ENCODE results near the gene CYP2E1.
"Not testable (repeated sequence)": the region's sequence is repeated elsewhere in the genome, so short reads cannot be mapped to it uniquely, and the experiment has no call there.

DNA sequence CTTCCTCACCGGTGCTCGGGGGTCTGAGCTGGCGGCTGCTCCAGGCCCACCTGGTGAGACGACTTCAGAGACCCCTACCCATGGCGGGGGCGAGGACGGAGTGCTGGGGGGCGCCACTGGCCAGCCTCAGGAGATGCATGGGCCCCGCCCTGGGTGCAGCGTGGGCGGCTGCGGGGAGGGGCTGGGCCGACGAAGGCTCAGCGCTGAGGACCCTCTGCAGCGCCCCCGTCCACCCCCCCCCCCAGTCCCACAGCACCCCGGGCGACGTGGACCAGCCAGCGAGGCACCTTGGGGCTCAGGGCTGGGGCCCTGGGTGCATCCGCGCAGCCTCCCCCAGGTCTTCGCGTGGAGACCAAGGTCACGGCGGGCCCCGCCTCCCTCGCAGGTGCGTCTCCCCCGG, 49.9 kb downstream of the CYP2E1 start:
- TF ChIP-seq KAT7 (CRISPR knock-in tag; IDR thresholded peaks at IDR 0.05; ENCODE audit: borderline replicate concordance); GABPB1 (CRISPR knock-in tag; IDR thresholded peaks at IDR 0.05); CBFB (CRISPR knock-in tag; IDR thresholded peaks at IDR 0.05; ENCODE audit: low read depth): not testable (repeated sequence)
- TF ChIP-seq, protein P1, sequence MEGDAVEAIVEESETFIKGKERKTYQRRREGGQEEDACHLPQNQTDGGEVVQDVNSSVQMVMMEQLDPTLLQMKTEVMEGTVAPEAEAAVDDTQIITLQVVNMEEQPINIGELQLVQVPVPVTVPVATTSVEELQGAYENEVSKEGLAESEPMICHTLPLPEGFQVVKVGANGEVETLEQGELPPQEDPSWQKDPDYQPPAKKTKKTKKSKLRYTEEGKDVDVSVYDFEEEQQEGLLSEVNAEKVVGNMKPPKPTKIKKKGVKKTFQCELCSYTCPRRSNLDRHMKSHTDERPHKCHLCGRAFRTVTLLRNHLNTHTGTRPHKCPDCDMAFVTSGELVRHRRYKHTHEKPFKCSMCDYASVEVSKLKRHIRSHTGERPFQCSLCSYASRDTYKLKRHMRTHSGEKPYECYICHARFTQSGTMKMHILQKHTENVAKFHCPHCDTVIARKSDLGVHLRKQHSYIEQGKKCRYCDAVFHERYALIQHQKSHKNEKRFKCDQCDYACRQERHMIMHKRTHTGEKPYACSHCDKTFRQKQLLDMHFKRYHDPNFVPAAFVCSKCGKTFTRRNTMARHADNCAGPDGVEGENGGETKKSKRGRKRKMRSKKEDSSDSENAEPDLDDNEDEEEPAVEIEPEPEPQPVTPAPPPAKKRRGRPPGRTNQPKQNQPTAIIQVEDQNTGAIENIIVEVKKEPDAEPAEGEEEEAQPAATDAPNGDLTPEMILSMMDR (IDR thresholded peaks at IDR 0.05), result not testable (repeated sequence)
- TF ChIP-seq, protein P2, sequence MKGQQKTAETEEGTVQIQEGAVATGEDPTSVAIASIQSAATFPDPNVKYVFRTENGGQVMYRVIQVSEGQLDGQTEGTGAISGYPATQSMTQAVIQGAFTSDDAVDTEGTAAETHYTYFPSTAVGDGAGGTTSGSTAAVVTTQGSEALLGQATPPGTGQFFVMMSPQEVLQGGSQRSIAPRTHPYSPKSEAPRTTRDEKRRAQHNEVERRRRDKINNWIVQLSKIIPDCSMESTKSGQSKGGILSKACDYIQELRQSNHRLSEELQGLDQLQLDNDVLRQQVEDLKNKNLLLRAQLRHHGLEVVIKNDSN (CRISPR knock-in tag; IDR thresholded peaks at IDR 0.05), result not testable (repeated sequence)
- TF ChIP-seq, protein P3, sequence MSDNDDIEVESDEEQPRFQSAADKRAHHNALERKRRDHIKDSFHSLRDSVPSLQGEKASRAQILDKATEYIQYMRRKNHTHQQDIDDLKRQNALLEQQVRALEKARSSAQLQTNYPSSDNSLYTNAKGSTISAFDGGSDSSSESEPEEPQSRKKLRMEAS (CRISPR knock-in tag; IDR thresholded peaks at IDR 0.05), result not testable (repeated sequence)
- TF ChIP-seq, protein P4, sequence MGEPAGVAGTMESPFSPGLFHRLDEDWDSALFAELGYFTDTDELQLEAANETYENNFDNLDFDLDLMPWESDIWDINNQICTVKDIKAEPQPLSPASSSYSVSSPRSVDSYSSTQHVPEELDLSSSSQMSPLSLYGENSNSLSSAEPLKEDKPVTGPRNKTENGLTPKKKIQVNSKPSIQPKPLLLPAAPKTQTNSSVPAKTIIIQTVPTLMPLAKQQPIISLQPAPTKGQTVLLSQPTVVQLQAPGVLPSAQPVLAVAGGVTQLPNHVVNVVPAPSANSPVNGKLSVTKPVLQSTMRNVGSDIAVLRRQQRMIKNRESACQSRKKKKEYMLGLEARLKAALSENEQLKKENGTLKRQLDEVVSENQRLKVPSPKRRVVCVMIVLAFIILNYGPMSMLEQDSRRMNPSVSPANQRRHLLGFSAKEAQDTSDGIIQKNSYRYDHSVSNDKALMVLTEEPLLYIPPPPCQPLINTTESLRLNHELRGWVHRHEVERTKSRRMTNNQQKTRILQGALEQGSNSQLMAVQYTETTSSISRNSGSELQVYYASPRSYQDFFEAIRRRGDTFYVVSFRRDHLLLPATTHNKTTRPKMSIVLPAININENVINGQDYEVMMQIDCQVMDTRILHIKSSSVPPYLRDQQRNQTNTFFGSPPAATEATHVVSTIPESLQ (CRISPR knock-in tag; IDR thresholded peaks at IDR 0.05), result not testable (repeated sequence)
- TF ChIP-seq, protein P5, sequence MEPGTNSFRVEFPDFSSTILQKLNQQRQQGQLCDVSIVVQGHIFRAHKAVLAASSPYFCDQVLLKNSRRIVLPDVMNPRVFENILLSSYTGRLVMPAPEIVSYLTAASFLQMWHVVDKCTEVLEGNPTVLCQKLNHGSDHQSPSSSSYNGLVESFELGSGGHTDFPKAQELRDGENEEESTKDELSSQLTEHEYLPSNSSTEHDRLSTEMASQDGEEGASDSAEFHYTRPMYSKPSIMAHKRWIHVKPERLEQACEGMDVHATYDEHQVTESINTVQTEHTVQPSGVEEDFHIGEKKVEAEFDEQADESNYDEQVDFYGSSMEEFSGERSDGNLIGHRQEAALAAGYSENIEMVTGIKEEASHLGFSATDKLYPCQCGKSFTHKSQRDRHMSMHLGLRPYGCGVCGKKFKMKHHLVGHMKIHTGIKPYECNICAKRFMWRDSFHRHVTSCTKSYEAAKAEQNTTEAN (CRISPR knock-in tag; IDR thresholded peaks at IDR 0.05), result not testable (repeated sequence)

All from WTC11 (cell line).